SKM-1 (cell line): ENCODE results near the gene LRP3.
"Not testable (repeated sequence)": the region's sequence is repeated elsewhere in the genome, so short reads cannot be mapped to it uniquely, and the experiment has no call there.

Experiments used
- DNase-seq: peaks from one replicate; lab custom pipeline; 2025; ENCODE audit not compliant: unreplicated experiment; lab: John Stamatoyannopoulos, UW

Gene LRP3, protein sequence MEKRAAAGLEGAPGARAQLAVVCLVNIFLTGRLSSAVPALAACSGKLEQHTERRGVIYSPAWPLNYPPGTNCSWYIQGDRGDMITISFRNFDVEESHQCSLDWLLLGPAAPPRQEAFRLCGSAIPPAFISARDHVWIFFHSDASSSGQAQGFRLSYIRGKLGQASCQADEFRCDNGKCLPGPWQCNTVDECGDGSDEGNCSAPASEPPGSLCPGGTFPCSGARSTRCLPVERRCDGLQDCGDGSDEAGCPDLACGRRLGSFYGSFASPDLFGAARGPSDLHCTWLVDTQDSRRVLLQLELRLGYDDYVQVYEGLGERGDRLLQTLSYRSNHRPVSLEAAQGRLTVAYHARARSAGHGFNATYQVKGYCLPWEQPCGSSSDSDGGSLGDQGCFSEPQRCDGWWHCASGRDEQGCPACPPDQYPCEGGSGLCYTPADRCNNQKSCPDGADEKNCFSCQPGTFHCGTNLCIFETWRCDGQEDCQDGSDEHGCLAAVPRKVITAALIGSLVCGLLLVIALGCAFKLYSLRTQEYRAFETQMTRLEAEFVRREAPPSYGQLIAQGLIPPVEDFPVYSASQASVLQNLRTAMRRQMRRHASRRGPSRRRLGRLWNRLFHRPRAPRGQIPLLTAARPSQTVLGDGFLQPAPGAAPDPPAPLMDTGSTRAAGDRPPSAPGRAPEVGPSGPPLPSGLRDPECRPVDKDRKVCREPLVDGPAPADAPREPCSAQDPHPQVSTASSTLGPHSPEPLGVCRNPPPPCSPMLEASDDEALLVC

DNA sequence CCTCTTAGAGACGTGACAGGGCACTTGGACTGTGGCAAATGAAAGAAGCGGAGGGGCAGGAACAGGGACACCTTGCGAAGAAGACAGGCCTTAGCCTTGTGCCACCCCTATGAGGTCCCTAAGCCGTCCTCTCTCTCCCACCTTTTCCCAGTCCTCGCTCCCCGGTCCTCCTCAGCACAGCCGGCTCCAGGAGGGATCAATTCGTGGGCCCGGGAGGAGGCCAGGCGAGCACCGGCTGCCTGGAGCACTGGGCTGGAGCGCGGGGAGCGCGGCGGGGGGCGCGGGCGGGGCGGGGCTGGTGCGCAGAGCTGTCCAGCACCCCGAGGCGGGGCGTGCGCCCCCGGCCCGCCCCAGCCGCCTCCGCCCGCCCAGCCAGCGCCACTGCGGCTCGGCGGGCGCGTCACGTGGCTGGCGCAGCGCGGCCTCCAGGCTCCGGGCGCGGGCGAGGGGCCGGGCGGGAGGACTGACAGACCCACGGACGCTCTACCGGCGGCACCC lies at the start of gene LRP3:
LRP3 (plus strand) TSS at position 466 of the 498 bp plus-strand sequence. CDS start 456 bp downstream, outside the sequence.
- DNase-seq, result no peak

DNA sequence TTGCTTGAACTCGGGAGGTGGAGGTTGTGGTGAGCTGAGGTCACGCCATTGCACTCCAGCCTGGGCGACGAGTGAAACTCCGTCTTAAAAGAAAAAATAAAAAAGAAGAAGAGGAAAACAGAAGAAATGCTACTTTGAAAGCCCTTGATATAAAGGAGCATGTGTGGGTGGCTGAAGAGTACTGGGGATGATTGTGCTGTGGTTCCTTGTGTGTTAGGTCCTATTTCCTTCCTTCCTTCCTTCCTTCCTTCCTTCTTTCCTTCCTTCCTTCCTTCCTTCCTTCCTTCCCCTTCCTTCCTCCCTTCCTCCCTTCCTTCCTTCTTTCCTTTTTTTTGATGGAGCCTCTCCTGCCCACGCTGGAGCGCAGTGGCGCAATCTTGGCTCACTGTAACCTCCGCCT lies 47.9 kb upstream of the LRP3 start:
- DNase-seq, result no peak

DNA sequence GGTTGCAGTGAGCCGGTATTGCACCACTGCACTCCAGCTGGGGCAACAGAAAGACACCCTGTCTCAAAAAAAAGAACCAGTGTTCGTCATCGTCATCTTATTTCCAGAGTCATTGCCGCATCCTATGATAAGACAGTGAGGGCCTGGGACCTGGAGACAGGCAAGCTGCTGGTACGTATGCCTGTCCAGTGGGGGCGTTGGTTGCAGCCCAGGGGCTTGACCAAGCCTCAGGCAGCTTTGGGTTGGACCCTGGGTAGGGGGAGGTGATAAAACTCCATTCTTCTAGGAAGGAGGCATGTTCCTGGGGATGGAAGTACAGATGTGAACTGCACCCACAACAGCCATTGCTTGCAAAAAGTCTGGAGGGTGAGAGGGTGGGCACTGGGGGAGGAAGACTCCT lies 46.6 kb upstream of the LRP3 start:
- DNase-seq, result no peak

DNA sequence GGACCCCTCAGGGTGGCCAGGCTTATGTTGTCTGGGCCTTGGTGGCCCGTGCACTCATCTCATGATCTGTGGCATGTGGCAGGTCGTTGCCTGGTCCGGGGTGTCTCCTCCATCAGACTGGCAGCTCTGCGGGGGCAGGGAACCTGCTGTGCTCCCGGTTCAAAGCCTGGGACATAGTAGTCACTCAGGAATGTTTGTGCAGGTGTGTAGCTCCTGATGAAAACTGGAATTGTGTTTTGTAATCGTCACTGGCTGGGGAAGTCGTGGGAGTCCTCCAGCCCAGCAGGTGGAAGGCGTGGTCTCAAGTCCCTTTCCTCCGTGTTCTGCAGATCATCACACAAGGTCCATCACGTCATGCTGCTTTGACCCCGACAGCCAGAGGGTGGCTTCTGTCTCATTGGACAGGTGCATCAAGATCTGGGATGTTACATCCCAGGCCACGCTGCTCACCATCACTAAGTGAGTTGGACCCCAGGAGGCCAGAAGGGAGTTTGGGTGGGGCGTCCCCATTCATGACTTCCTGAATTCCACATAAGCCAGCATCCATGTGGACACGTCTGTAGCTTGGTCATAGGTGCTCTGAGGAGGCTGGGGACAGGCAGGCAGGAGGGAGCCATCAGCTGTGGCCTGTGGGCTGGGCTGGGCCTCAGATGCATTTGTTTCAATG lies 43.1 kb upstream of the LRP3 start:
- DNase-seq, result no peak

DNA sequence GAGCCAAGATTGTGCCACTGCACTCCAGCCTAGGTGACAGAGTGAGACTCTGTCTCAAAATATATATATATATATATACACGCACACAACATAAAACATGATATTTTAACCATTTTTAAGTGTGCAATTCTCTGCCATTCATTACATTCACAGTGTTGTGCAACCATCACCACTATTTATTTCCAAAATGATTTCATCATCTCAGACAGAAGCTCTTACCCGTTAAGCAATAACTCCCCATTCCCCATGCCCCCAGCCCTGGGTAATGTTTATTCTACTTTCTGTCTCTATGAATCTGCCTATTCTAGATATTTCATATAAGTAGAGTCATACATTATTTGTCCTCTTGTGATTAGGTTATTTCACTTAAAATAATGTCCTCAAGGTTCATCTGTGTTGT lies 42.0 kb upstream of the LRP3 start:
- peak; percentile 49 for DNase-seq

DNA sequence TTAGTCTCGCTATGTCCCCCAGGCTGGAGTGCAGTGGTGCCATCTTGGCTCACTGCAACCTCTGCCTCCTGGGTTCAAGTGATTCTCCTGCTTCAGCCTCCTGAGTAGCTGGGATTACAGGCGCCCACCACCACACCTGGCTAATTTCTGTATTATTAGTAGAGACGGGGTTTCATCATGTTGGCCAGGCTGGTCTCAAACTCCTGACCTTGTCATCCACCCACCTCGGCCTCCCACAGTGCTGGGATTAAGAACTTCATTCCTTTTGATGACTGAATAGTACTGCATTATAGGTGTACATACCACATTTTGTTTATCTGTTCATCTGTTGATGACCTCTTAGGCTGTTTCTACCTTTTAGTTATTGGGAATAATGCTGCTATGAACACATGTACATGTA lies 41.5 kb upstream of the LRP3 start:
- not testable (repeated sequence) for DNase-seq

DNA sequence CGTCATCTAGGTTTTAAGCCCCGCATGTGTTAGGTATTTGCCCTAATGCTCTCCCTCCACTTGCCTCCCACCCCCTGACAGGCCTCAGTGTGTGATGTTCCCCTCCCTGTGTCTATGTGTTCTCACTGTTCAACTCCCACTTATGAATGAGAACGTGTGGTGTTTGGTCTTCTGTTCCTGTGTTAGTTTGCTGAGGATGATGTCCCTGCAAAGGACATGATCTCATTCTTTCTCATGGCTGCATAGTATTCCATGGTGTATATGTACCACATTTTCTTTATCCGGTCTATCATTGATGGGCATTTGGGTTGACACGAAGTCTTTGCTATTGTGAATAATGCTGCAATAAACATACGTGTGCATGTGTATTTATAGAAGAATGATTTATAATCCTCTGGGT lies 39.8 kb upstream of the LRP3 start:
- not testable (repeated sequence) for DNase-seq

DNA sequence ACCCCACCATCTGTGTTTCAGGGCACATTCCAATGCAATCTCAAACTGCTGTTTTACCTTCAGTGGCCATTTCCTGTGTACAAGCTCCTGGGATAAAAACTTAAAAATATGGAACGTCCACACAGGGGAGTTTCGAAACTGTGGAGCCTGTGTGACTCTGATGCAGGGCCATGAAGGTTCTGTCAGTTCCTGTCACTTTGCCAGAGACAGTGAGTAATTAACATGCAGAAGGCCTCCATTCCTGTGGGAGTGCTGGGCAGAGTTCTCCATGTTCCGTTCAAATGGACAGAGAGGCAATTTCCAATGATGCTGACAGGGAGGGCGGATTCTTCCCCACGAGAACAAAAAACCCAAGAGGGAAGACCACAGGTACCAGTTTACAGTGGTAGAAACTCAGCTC lies 37.8 kb upstream of the LRP3 start:
- DNase-seq, result no peak

DNA sequence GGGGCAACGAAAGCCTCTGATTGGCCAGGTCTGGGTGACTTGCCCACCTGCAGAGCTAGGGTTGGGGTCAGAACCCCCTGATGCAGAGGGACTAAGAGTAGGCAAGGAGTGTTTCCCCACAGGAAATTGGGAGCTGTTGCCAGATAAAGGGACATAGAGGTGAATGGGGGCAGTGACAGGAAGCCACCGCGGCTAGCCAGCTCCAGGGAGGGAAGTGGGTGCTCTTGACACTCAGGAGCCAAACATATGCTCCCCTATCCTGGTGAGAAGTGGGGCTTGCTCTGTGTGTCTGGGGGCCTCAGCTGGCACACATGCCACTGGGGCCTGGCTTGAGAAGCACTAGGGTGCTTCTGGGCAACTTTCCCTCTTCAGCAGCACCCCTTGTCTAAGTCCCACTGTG lies 36.2 kb upstream of the LRP3 start:
- DNase-seq, result no peak

DNA sequence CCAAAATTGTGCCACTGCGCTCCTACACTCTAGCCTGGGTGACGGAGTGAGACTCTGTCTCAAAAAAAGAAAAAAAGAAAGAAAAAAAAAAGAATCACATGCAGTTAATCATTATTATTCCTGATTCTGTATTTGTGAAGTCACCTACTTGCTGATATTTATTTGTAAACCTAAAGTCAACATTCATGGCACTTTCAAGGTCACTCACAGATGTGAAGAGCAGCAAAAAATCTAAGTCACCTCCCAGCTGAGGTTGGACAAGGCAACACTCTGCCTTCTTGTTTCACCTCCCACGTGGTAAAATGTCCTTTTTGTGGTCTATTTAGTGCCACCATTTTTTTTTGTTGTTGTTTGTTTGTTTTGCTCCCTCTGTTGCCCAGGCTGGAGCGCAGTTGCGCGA lies 35.8 kb upstream of the LRP3 start:
- no peak for DNase-seq

DNA sequence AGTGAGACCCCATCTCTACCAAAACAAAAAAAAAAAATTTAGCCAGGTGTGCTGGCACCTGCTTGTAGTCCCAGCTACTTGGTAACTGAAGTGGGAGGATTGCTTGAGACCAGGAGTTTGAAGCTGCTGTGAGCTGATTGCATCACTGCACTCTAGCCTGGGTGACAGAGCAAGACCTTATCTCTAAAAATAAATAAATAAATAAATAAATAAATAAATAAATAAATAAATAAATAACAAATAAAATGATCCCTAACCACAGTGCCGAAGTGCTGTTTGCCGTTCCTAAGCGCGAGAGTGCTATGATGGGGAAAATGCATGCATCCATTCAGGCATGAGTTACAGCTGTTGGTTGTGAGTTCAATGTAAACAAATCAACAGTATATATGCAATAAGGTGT lies 35.0 kb upstream of the LRP3 start:
- DNase-seq, result no peak

DNA sequence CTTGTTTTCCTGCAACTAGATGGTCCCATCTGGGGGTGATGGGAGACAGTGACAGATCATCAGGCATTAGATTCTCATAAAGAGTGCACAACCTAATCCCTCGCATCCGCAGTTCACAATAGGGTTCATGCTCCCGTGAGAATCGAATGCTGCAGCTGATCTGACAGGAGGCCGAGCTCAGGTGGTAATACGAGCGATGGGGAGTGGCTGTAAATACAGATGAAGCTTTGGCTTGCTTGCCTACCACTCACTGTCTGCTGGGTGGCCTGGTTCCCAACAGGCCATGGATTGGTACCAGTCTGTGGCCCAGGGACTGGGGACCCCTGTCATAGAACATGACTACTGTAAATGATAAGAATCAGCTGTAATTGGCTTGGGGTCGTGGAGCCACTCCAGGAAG lies 34.2 kb upstream of the LRP3 start:
- DNase-seq, result no peak

DNA sequence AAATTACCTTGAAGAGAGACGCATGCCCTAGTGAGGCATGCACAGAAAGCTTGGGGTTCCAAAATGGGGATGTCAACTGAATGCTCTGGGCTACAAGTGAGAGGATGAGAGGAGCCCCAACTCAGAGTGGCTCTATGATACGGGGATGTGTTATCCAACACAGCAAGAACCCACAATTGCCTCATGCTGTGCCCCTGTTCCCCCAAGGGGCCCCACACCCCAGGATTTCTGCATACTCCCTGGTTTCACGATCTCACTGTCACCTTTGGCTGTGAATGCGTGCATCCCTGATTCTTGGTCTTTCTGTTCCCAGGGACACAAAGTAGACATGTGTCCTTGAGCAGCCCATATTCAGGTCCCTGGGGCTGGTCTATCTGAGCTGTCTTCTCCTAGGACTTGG lies 32.9 kb upstream of the LRP3 start:
- peak; percentile 33 for DNase-seq

DNA sequence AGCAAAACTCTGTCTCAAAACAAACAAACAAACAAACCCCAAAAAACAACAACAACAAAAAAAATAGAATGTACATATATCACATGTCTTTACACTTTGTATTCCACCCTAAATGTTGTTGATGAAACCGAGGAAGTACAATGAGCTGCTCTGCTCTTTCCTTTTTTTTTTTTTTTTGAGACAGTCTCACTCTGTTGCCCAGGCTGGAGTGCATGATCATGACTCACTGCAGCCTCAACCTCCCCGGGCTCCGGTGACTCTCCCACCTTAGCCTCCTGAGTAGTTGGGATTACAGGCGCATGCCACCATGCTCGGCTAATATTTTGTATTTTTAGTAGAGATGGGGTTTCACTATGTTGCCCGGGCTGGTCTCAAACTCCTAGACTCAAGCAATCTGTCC lies 30.6 kb upstream of the LRP3 start:
- DNase-seq, result no peak

DNA sequence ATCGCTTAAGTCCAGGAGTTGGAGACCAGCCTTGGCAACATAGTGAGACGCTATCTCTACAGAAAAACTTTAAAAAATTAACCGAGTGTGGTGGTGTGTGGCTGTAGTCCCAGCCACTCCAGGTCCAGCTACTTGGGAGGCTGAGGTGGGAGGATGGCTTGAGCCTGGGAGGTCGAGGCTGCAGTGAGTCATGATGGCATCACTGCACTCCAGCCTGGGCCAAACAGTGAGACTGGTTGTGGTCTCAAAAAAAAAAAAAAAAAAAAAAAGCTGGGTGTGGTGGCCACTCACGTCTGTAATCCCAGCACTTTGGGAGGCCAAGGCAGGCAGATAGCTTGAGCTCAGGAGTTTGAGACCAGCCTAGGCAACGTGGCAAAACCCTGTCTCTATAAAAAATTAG lies 28.1 kb upstream of the LRP3 start:
- not testable (repeated sequence) for DNase-seq

DNA sequence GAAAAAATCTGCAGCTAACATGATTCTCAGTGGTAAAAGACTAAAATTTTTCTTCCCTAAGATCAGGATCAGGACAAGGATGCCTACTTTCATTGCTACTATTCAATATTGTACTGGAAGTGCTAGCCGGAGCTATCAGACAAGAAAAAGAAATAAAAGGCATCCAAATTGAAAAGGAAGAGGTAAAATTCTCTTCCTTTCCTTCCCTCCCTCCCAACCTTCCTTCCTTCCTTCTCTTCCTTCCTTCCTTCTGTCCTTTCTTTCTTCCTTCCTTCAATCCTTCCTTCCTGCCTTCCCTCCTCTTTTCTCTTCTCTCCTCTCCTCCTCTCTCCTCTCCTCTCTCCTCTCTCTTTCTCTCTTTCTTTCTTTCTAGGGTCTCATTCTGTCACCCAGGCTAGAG lies 26.7 kb upstream of the LRP3 start:
- no peak for DNase-seq

DNA sequence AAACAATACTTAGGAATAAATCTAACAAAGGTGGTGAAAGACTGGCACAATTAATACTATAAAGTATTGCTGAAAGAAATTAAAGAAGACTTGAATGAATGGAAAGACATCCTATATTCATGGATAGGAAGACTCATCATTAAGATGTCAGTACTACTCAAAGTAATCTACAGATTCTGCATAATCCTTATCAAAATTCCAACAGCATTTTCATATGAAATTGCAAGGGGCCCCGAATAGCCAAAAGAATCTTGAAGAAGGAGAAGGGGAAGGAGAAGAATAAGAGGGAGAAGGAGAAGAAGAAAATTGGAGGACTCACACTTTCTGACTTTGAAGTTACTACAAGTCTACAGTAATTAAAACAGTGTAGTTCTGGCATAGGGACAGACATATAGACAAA lies 25.6 kb upstream of the LRP3 start:
- no peak for DNase-seq

DNA sequence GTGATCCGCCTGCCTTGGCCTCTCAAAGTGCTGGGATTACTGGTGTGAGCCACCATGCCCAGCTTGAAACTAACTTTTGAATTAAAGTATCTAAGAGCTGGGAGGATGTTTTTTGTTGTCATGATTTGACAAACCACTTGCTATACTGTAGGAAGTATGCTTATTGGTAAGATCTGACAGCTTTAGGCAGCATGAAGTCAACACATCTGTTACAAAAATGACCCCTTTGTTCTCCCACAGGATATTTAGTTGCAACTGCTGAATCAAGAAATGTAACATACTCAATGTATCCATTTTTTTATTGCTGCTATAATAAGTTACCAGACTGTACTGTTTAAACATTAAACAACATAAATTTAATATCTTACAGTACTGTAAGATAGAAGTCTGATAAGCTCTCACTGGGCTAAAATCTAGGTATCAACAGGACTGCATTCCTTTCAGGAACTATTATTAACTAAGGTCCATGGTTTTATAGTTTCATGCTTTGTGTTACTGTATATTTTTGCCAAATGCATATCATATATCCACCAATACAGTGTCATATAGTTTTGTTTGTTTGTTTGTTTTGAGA lies 22.8 kb upstream of the LRP3 start:
- DNase-seq, result no peak

DNA sequence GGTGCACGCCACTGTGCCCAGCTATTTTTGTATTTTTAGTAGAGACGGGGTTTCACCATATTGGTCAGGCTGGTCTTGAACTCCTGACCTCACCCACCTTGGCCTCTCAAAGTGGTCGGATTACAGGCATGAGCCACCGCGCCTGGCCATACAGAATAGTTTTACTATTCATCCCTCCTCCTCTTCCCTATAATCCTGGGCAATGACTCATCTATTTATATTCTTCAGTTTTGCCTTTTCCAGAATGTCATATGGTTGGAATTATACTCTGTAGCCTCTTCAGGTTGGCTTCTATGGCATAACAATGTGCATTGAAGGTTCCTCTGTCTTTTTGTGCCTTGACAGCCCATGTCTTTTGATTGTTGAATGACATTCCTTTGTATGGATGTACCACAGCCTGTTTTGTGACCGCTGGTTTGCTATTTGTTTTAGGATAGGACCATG lies 22.2 kb upstream of the LRP3 start:
- DNase-seq, result no peak

DNA sequence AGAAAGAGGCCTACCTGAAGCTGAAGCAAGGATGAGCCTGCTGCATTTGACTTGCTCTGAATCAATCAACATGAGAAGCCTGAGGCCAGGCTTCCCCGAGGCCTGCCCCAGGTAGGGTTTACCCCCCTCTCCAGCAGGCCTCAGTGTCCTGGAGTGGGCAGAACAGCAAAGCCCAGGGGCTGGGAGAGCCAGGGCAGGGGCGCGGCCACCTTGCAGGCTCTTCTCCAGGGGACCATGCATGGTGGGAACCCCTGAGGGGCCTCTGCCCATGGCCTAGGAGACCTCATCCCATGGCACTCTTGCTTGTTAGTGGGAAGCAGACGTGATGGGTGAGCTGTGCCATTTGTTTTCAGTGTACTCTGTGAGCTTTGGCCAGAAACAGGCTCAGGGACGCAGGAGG lies 19.9 kb upstream of the LRP3 start:
- no peak for DNase-seq

DNA sequence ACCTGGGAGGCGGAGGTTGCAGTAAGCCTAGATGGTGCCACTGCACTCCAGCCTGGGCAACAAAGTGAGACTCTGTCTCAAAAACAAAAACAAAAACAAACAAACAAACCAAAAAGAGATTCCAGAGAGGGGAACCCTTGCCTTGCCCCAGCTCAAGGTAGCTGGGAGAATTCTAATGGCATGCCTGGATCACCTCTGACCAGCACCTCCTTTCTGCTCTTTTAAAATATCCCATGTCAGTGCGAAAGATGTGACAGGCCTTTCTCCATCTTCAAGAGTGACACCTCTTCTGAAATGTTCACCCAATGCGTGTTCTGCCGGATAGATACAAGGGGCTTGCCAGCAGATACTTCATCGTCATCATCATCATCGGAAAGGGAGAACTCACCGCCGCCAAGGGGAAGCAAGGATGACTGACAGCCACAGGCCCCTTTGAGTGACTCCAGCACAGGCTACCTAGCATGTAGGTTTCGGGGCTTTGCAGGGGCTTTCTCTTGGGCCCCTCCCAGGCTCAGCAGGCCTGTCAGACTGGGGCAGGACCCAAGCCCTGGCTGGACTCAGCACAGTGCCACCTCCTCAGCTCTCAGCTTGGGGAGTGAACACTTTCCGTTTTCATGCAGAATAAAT lies 18.9 kb upstream of the LRP3 start:
- DNase-seq, result no peak
